ENCODE data around the gene DIS3L2. TPM values are rescaled to one million over a fixed set of nuclear protein-coding genes. Genes with fewer than 3 reads are reported as not detected.

Gene DIS3L2
- total and polyA plus RNA-seq, 2 of the 4 experiments (the other 2 are of a cell fraction), result 14.7 to 19.2 TPM

DNA sequence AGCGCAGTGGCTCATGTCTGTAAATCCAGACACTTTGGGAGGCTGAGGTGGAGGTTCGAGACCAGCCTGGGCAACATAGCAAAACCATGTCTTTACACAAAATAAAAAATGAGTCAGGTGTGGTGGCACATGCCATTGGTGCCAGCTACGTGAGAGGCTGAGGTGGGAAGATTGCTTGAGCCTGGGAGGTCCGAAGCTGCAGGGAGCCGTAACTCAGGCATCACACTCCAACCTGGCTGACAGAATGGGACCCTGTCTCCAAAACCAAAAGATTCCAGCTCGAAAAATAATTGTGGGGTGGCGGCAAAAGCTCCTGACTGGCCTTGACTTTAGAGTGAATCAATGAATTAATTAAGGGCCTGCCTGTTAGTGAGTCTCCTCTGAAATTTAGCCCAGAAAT, 415.8 kb downstream of the DIS3L2 start:
- H3K56ac ChIP-seq (ENCODE audit: extremely low read depth, insufficient read depth, low read length), result no peak overlapping the region
- CTCF ChIA-PET, result no interaction called here
- H4K8ac ChIP-seq (ENCODE audit: low read depth in 2 of 2, low read length in 2 of 2), result no peak overlapping the region
- no TSS peak for BruUV-seq (replicated peaks)
- no peak overlapping the region for H3K14ac ChIP-seq (replicated peaks; ENCODE audit: low read depth, low read length)
- H2AFZ ChIP-seq (replicated peaks; ENCODE audit: low read length, poor library complexity), result no peak overlapping the region
- no peak for TF ChIP-seq SMC3 (IDR thresholded peaks at IDR 0.05; ENCODE audit: low read depth, low read length)
- no peak overlapping the region for H3K4ac ChIP-seq (ENCODE audit: low read depth, low read length)
- no peak overlapping the region for H3K4me3 ChIP-seq (ENCODE audit: insufficient read depth, low read depth, low read length)
- intact Hi-C loops (cut with micrococcal nuclease), result no loop called here
- H2BK120ac ChIP-seq (ENCODE audit: low read depth, low read length), result no peak overlapping the region
- H2AK9ac ChIP-seq (replicated peaks; ENCODE audit: low read depth, low read length, poor library complexity), result no peak overlapping the region
- no peak overlapping the region for H2BK5ac ChIP-seq (ENCODE audit: low read depth, low read length, poor library complexity, severe bottlenecking)
- DNase-seq (no peak), ATAC-seq (ENCODE audit: low read depth) (no peak)
- no peak overlapping the region for H4K5ac ChIP-seq (ENCODE audit: low read depth, low read length)
- POLR2A ChIA-PET (ENCODE audit: unreplicated experiment), result no interaction called here
- no peak overlapping the region for H2BK20ac ChIP-seq (ENCODE audit: low read depth, low read length)
- H4K20me1 ChIP-seq (ENCODE audit: insufficient read depth, low read length), result no peaks in the 10 kb centered on the region
- peaks cover 45% of the 10 kb centered on the region for H3K27me3 ChIP-seq (ENCODE audit: control insufficient read depth, insufficient read depth, low read length)
- in situ Hi-C loops (cut with MboI; ENCODE audit: low sequenced_read_pairs), result no loop called here
- no peak overlapping the region for H3K27ac ChIP-seq (ENCODE audit: insufficient read depth, low read length)
- no peak overlapping the region for H3K18ac ChIP-seq (ENCODE audit: low read depth, low read length)
- no peaks in the 10 kb centered on the region for H3K4me1 ChIP-seq (ENCODE audit: control insufficient read depth, insufficient read depth, low read length)
- no peak overlapping the region for H3K4me2 ChIP-seq (ENCODE audit: low read depth, low read length)
- dilution Hi-C loops (cut with HindIII; ENCODE audit: low sequenced_read_pairs, unreplicated experiment), result no loop called here
- no peak overlapping the region for H4K91ac ChIP-seq (ENCODE audit: insufficient read depth, low read depth, low read length)
- H3K79me1 ChIP-seq (ENCODE audit: low read depth in 1 of 2, low read length in 2 of 2), result no peaks in the 10 kb centered on the region
- no peak overlapping the region for H2AK5ac ChIP-seq (ENCODE audit: low read depth, low read length)
- H3K36me3 ChIP-seq (ENCODE audit: control insufficient read depth, insufficient read depth, low read length), result no peaks in the 10 kb centered on the region
- H3K23ac ChIP-seq (ENCODE audit: low read depth, low read length), result no peak overlapping the region
- no peaks in the 10 kb centered on the region for H3K9me1 ChIP-seq (ENCODE audit: insufficient read depth, low read length)
- H3K9me3 ChIP-seq (ENCODE audit: control insufficient read depth, insufficient read depth, low read length), result no peaks in the 10 kb centered on the region
- no peak overlapping the region for H3K9ac ChIP-seq (ENCODE audit: low read depth, low read length)
- WGBS, 2 experiments (ENCODE audit: extremely low coverage in 2 of 2, insufficient read length in 1 of 2), result 20% methylated on average over 1 of the region's 7 CpGs; no CpG with 5 or more reads in 1 of the 2 experiments
- no peak overlapping the region for H2BK15ac ChIP-seq (ENCODE audit: low read depth, low read length)
